Caco-2 (cell line): ENCODE data around the gene BHMT. TPM values are rescaled to one million over a fixed set of nuclear protein-coding genes. Genes with fewer than 3 reads are reported as not detected.

Experiments used
- BruUV-seq: library from RNA; stranded (reverse); fragments of 400-500 nt; replicated peaks from 2 replicates; lab custom pipeline; 2021; lab: Mats Ljungman, UMichigan
- CTCF ChIA-PET: fragments of 300-600 bp; sonication (Branson Sonifier 250); formaldehyde crosslinking; loops from one replicate; lab custom pipeline; 2022; ENCODE audit warnings: antibody characterized with exemption; lab: Charles Lee
- POLR2A ChIA-PET: fragments of 300-600 bp; sonication (Branson Sonifier 250); formaldehyde crosslinking; loops from one replicate; lab custom pipeline; 2022; ENCODE audit warnings: antibody characterized with exemption; lab: Charles Lee
- DNase-seq, 2 experiments: peaks; one replicate each; pipeline versions ENCODE4 v3.0.0 to v3.0.0-alpha.2; 2020 to 2022
- H3K27me3 ChIP-seq: replicated peaks from 2 replicates; pipeline ENCODE4 v1.6.0; 2011; ENCODE audit warnings: low read length; ENCODE audit not compliant: control insufficient read depth, insufficient read depth
- H3K36me3 ChIP-seq: 2 replicates; pipeline ENCODE4 v1.5.1; 2011; ENCODE audit warnings: low read length; ENCODE audit not compliant: control insufficient read depth, insufficient read depth
- H3K4me1 ChIP-seq: fragments of 250-450 bp; sonication (Bioruptor Pico); 2 replicates; pipeline ENCODE4 v1.5.1; 2020; ENCODE audit warnings: mild to moderate bottlenecking
- H3K4me3 ChIP-seq: 2 replicates; pipeline ENCODE4 v1.5.1; 2011; ENCODE audit warnings: low read depth, mild to moderate bottlenecking, control low read depth, low read length
- H3K9me3 ChIP-seq: fragments of 250-450 bp; sonication (Bioruptor Pico); 2 replicates; pipeline ENCODE4 v1.5.1; 2020; ENCODE audit warnings: mild to moderate bottlenecking, moderate library complexity
- H3K27ac Mint-ChIP-seq: one replicate; pipeline ENCODE4 v1.8.0; 2022; ENCODE audit warnings: mixed read lengths; ENCODE audit not compliant: unreplicated experiment
- H3K27me3 Mint-ChIP-seq: one replicate; pipeline ENCODE4 v1.8.0; 2022; ENCODE audit warnings: mixed read lengths; ENCODE audit not compliant: insufficient read depth, unreplicated experiment
- H3K36me3 Mint-ChIP-seq: one replicate; pipeline ENCODE4 v1.8.0; 2022; ENCODE audit warnings: mild to moderate bottlenecking, mixed read lengths; ENCODE audit not compliant: insufficient read depth, unreplicated experiment
- H3K4me1 Mint-ChIP-seq: one replicate; pipeline ENCODE4 v1.8.0; 2022; ENCODE audit warnings: low read depth, mixed read lengths; ENCODE audit not compliant: unreplicated experiment
- H3K4me3 Mint-ChIP-seq: one replicate; pipeline ENCODE4 v1.8.0; 2022; ENCODE audit warnings: mild to moderate bottlenecking, moderate library complexity, mixed read lengths; ENCODE audit not compliant: unreplicated experiment
- H3K9me3 Mint-ChIP-seq: one replicate; pipeline ENCODE4 v1.8.0; 2022; ENCODE audit warnings: mixed read lengths; ENCODE audit not compliant: unreplicated experiment
- intact Hi-C: fragments of 100-400 bp; cut with micrococcal nuclease; formaldehyde crosslinking; loops from one replicate; pipeline ENCODE4 v1.10.0; 2022; ENCODE audit not compliant: unreplicated experiment
- total RNA-seq: library from RNA; stranded (reverse); gene quantifications from 2 replicates; pipeline ENCODE4 v1.2.3, GENCODE V29; 2022
- TF ChIP-seq, protein P1 (sequence below), 2 experiments: fragments of 200-600 bp in 1 of 2; IDR thresholded peaks; 1 replicate in 1 of 2; 2 replicates in 1 of 2; pipeline versions ENCODE4 v1.5.1 to v1.8.0; 2011 to 2022; ENCODE audit warnings: antibody characterized with exemption in 1 of 2, control low read depth in 1 of 2, inconsistent platforms in 1 of 2, low read depth in 1 of 2, low read length in 1 of 2, mild to moderate bottlenecking in 1 of 2, moderate library complexity in 1 of 2; ENCODE audit not compliant: insufficient read depth in 1 of 2, severe bottlenecking in 1 of 2, unreplicated experiment in 1 of 2

Gene BHMT
- total RNA-seq, 1 experiment from 2014 or later: not detected

DNA sequence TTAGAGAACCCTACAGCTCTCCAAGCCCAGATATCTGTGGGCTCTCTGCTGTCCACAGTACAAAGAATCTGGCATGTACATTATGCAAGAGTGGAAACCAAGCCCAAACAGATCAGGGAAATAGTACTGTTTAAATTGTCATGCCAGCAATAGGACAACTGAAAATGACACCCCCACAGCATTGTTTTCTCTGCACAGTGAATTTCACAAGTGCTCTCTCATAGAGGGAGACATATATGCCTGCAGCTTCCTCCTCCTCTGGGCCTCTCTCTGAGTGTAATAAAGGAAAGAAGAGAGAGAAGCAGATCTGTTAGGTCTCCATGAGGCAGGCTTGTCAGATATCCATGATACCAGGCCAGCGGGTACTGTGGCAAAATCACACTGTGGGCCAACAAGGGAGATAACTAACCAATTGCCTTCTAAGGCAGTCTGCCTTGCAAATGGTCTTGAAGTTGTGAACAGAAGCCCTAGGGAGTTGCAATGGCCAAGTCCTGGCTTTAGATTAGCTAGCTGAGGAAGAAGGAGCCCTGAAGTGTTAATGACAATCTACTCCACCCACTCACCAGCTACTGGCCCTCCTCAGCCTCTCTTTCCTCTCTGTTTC, 69.9 kb downstream of the BHMT start:
- Histone ChIP-seq H3K36me3 (no peaks in the 10 kb centered on the region), H3K4me1 (no peaks in the 10 kb centered on the region), H3K27me3 (no peaks in the 10 kb centered on the region), H3K9me3 (no peaks in the 10 kb centered on the region), H3K4me3 (no peak overlapping the region)
- no peak overlapping the region for H3K4me3 Mint-ChIP-seq
- ChIA-PET POLR2A (no interaction called here), CTCF (no interaction called here)
- no peaks in the 10 kb centered on the region for H3K9me3 Mint-ChIP-seq
- BruUV-seq: no TSS peak
- no peak overlapping the region for H3K27ac Mint-ChIP-seq
- TF ChIP-seq, protein P1, sequence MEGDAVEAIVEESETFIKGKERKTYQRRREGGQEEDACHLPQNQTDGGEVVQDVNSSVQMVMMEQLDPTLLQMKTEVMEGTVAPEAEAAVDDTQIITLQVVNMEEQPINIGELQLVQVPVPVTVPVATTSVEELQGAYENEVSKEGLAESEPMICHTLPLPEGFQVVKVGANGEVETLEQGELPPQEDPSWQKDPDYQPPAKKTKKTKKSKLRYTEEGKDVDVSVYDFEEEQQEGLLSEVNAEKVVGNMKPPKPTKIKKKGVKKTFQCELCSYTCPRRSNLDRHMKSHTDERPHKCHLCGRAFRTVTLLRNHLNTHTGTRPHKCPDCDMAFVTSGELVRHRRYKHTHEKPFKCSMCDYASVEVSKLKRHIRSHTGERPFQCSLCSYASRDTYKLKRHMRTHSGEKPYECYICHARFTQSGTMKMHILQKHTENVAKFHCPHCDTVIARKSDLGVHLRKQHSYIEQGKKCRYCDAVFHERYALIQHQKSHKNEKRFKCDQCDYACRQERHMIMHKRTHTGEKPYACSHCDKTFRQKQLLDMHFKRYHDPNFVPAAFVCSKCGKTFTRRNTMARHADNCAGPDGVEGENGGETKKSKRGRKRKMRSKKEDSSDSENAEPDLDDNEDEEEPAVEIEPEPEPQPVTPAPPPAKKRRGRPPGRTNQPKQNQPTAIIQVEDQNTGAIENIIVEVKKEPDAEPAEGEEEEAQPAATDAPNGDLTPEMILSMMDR (IDR thresholded peaks at IDR 0.05; ENCODE audit: insufficient read depth in 1 of 2, low read depth in 1 of 2, low read length in 1 of 2, severe bottlenecking in 1 of 2, unreplicated experiment in 1 of 2): no peak
- no peaks in the 10 kb centered on the region for H3K36me3 Mint-ChIP-seq
- H3K4me1 Mint-ChIP-seq: no peaks in the 10 kb centered on the region
- DNase-seq: no peak
- H3K27me3 Mint-ChIP-seq: no peaks in the 10 kb centered on the region
- intact Hi-C loops: no loop called here

Other genes starting within 250 kb of the BHMT start
- gene ARSB, start 126.5 kb upstream of the BHMT start, total RNA-seq: 17.4 and 17.9 TPM in 2 replicates
- gene DMGDH, start 42.1 kb upstream of the BHMT start, total RNA-seq: 0.28 and 1.8 TPM in 2 replicates
- not detected in 2 replicates for gene BHMT2, start 42.0 kb upstream of the BHMT start, total RNA-seq
- gene JMY, start 124.3 kb downstream of the BHMT start, total RNA-seq: 10.5 and 11.3 TPM in 2 replicates